Astrocyte of the cerebellum (primary cell): Measurements from ENCODE around the gene ITGA11.
"Not testable (repeated sequence)": the region's sequence is repeated elsewhere in the genome, so short reads cannot be mapped to it uniquely, and the experiment has no call there.

Source experiments
- DNase-seq: peaks from one replicate; pipeline ENCODE4 v3.0.0-alpha.2; 2011; ENCODE audit warnings: low read depth
- H3K4me3 ChIP-seq: 2 replicates; pipeline ENCODE4 v1.5.1; 2011; ENCODE audit warnings: mild to moderate bottlenecking, low read depth, low read length, moderate library complexity
- CTCF ChIP-seq: IDR thresholded peaks from 2 replicates; pipeline ENCODE4 v1.5.1; 2012; ENCODE audit warnings: low read length, low read depth, moderate library complexity, mild to moderate bottlenecking; ENCODE audit errors: missing control alignments
- in situ Hi-C: cut with HindIII; loops from 2 replicates; pipeline ENCODE4 v1.10.0; 2017; ENCODE audit warnings: low sequenced_read_pairs

The ITGA11 gene

DNA sequence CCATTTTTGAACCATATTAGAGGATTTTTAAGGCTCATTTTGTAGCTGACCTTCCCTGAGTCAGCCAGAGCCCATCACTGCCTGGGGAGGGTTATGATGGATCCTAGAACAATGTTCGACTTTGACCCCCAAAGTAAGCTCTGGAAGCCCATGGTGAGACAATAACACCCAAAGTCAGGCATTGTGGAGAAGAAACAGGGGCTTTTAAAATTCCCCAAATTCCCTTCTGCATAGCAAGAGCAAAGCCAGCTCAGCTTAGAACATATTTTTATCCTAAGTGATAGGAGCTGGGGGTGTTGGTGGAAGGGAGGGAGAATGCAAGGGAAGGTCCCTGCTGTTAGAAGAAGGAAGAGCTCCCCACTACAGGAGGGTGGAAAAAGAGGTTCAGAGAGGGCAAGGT is 4.0 kb downstream of the ITGA11 start:
- no peak overlapping the region for H3K4me3 ChIP-seq
- TF ChIP-seq CTCF, result no peak
- in situ Hi-C loops, result no loop called here
- no peak for DNase-seq

GRCh38 chr15:68427366-68427765 is 4.6 kb downstream of the ITGA11 start:
- in situ Hi-C loops, result no loop called here
- no peak overlapping the region for H3K4me3 ChIP-seq
- DNase-seq, result no peak
- TF ChIP-seq CTCF, result no peak

- DNase-seq, result no peak
- TF ChIP-seq CTCF, result no peak
- in situ Hi-C loops, result no loop called here
- H3K4me3 ChIP-seq, result no peak overlapping the region
Observed at GRCh38 chr15:68426116-68426515, 5.8 kb downstream of the ITGA11 start.

DNA sequence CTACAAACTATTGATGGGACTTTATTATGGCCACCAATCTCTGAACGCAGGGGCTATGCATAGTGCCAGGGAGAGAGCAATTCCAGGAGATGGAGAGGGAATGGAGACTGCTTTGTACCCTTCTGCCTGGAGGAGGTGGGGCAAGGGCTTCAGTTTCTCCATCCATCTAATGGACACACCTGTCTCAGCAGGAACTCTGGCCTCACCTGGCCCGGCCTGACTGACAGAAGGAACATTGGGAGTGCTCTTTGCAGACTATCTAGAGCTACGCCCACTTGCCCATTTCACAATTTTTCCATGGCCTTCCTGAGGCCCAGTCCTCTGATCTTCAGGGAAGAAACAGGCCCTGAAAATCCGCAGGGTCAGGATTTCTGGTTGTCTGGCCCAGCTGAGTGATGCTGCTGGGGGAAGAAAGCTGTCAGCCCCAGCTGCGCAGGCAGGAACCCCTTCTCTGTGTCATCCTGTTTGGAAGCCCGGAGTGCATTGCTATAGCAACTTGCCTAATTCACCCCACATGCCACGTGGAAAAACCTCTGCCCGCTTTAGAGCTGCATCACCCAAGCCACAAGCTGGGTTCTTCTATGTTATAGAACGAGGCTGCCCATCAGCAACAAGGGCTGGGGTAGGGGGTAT is 6.4 kb downstream of the ITGA11 start:
- no peak for DNase-seq
- H3K4me3 ChIP-seq, result no peak overlapping the region
- TF ChIP-seq CTCF, result no peak
- in situ Hi-C loops, result no loop called here

- DNase-seq, result no peak
- in situ Hi-C loops, result no loop called here
- no peak overlapping the region for H3K4me3 ChIP-seq
- TF ChIP-seq CTCF, result no peak
Observed at GRCh38 chr15:68424754-68425390, 7.1 kb downstream of the ITGA11 start.

DNA sequence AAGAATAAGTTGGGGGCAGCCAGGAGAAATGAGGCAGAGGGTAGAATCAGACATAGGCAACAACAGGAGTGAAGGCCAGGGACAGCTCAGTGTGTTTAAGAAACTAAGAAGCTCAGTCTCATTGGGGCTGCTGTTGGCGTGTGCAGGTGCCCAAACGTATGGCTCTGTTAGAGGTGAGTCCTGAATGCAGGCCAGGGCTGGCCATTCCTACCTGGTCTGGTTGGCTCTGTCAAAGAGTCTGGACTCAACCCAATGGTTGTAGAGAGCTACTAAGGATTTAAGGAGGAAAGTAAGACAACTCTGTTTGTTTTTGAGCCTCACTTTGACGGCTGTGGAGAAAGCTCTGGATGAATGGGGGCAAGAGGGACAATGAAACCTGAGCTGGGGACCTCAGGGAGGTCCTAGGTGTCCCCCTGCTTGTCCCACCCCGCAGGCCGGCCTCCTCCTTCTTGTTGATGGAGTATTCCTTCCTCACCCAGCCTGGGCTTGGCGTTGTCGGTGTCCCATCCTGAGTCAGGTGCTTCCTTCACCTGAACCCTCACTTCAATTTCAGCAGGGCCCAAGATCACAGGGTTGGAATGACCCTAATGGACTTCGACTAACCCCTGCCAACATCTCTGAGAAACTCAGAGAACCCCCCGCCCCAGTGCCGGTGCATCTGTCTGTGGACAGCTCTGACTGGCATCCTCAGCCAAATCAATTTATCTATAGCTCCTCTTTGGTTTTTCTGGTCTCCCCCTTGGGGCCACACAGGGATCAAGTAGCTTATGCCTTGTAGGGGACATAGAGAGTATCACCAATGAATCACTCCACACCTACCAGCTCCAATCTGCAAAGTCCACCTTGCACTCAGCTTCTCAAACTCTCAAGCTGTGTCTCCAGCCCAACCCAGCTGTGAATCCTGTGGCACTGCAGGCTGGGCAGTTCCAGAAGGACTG is 8.3 kb downstream of the ITGA11 start:
- TF ChIP-seq CTCF, result no peak
- in situ Hi-C loops, result no loop called here
- DNase-seq, result no peak
- no peak overlapping the region for H3K4me3 ChIP-seq

DNA sequence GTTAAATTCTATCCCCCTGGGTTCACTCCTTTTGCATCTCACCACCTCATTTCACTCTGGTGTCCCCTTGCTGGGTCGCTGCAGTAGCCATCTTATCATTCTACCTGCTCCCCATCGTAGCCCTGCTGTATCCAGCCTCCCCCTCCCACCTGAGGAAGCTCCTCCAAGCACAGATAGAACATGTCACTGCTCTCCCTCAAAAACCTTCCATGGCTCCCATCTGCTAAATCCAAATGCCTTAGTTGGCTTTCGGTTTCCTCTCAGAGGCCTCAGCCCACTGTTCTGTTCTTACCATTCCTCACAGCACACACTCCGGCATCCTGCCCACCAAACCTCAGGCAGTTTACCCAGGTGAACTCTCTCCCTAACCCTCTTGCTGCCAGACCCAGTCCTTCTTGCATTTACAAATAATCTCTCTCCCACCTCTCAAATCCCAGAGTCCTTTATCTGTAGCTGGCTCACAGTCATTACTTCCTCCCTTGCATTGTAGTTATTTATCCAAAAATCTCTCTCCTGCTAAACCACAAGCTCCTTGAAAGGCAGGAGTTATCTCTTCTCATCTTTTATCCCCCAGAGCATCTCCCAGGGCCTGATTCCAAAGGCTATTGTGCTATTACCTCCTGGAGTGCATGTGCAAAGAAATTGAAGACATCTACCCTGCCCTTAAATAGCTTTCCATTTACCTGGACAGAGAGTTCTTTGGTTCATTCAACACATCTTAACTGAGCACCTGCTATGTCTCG is 9.4 kb downstream of the ITGA11 start:
- H3K4me3 ChIP-seq, DNase-seq, in situ Hi-C loops: not testable (repeated sequence)
